ENCODE results near the gene DLG1. TPM values are rescaled to one million over a fixed set of nuclear protein-coding genes. Genes with fewer than 3 reads are reported as not detected.

DLG1 gene
- total and polyA plus RNA-seq, 2 experiments from 2014 or later, result 27.6 to 98.0 TPM

- H3F3A ChIP-seq (replicated peaks; ENCODE audit: low read depth), result no peaks in the 10 kb centered on the region
- Mint-ChIP-seq H3K9me3 (no peaks in the 10 kb centered on the region; the same call in 2 of the 3 replicates), H3K4me1 (peaks cover 16% of the 10 kb centered on the region), H3K4me3 (no peak overlapping the region), H3K27me3 (ENCODE audit: insufficient read depth, low read depth, poor library complexity) (peaks cover 4% of the 10 kb centered on the region), H3K27ac (no peak overlapping the region), H3K36me3 (ENCODE audit: low read depth) (no peaks in the 10 kb centered on the region)
- no peaks in the 10 kb centered on the region for H3K79me2 ChIP-seq (replicated peaks; ENCODE audit: insufficient read depth)
- H3K27me3 ChIP-seq (ENCODE audit: insufficient read depth), result no peaks in the 10 kb centered on the region
- no peak overlapping the region for H3K4me3 ChIP-seq
- no peaks in the 10 kb centered on the region for H3K4me1 ChIP-seq (ENCODE audit: insufficient read depth)
- ATAC-seq (no peak), DNase-seq (ENCODE audit: low spot score) (no peak)
- TF ChIP-seq POLR2AphosphoS5 (IDR thresholded peaks at IDR 0.05; ENCODE audit: low read depth) (no peak), ZNF462 (CRISPR knock-in tag; IDR thresholded peaks at IDR 0.05) (no peak)
- H3K36me3 ChIP-seq (ENCODE audit: insufficient read depth), result no peaks in the 10 kb centered on the region
- H2AFZ ChIP-seq, result no peak overlapping the region
- no peak overlapping the region for H3K27ac ChIP-seq (ENCODE audit: low read depth)
- no peaks in the 10 kb centered on the region for H4K20me1 ChIP-seq (replicated peaks; ENCODE audit: insufficient read depth)
- peaks cover 5% of the 10 kb centered on the region; the same call in 1 of the 2 replicates for H3K9me2 ChIP-seq (ENCODE audit: insufficient read depth)
- H3K4me2 ChIP-seq, result no peak overlapping the region
Observed at GRCh38 chr3:197335428-197336132, 37.2 kb upstream of the DLG1 start.

GRCh38 chr3:197333901-197334639, 35.7 kb upstream of the DLG1 start:
- H3K79me2 ChIP-seq (replicated peaks; ENCODE audit: insufficient read depth), result no peaks in the 10 kb centered on the region
- no peak overlapping the region; the same call in 1 of the 2 replicates for H3K27ac Mint-ChIP-seq
- TF ChIP-seq EZH2 (IDR thresholded peaks at IDR 0.05; ENCODE audit: low read depth, unreplicated experiment) (no peak), ETS1 (IDR thresholded peaks at IDR 0.05) (no peak)

More at GRCh38 chr3:197333901-197334639, 35.7 kb upstream of the DLG1 start:
- Histone ChIP-seq H4K20me1 (replicated peaks; ENCODE audit: insufficient read depth) (no peaks in the 10 kb centered on the region), H2AFZ (peak overlapping the region; percentile 86), H3F3A (replicated peaks; ENCODE audit: low read depth) (no peaks in the 10 kb centered on the region), H3K27ac (ENCODE audit: low read depth) (no peak overlapping the region), H3K4me3 (no peak overlapping the region), H3K4me1 (ENCODE audit: insufficient read depth) (no peaks in the 10 kb centered on the region), H3K36me3 (ENCODE audit: insufficient read depth) (no peaks in the 10 kb centered on the region), H3K9me2 (ENCODE audit: insufficient read depth) (peaks cover 5% of the 10 kb centered on the region; the same call in 1 of the 2 replicates), H3K27me3 (ENCODE audit: insufficient read depth) (no peaks in the 10 kb centered on the region), H3K4me2 (no peak overlapping the region)
- Mint-ChIP-seq H3K27me3 (ENCODE audit: insufficient read depth, low read depth, poor library complexity) (peaks cover 4% of the 10 kb centered on the region), H3K4me1 (peaks cover 16% of the 10 kb centered on the region), H3K9me3 (no peaks in the 10 kb centered on the region), H3K4me3 (no peak overlapping the region), H3K36me3 (ENCODE audit: low read depth) (no peaks in the 10 kb centered on the region)
- peak; percentile 69 for ATAC-seq
- DNase-seq (ENCODE audit: low spot score), result no peak
